ENCODE data around the gene RNF113A. TPM values are rescaled to one million over a fixed set of nuclear protein-coding genes. Genes with fewer than 3 reads are reported as not detected.
"Not testable (repeated sequence)": the region's sequence is repeated elsewhere in the genome, so short reads cannot be mapped to it uniquely, and the experiment has no call there.

Gene RNF113A
- total and polyA plus RNA-seq, 10 donors = 15.2 to 41.9 (median 21.1) TPM

- H3K27ac ChIP-seq = no peak overlapping the region
- no peak overlapping the region for H3K4me3 ChIP-seq
- H3K4me1 ChIP-seq = peaks cover 0 to 2% (median 0%) of the 10 kb centered on the region in 6 donors
- 57 to 73% (median 70%) methylated on average over 7 of the region's 7 CpGs for WGBS, 5 donors
- no peak for DNase-seq
- H3K36me3 ChIP-seq = peaks cover 0 to 28% (median 11%) of the 10 kb centered on the region in 6 donors
- no peaks in the 10 kb centered on the region for H3K27me3 ChIP-seq (replicated peaks in 1 of 7)
- intact Hi-C loops (cut with DNase I; ENCODE audit: low total_unique reads) = no loop called here
- no peaks in the 10 kb centered on the region for H3K9me3 ChIP-seq
- no peak for TF ChIP-seq CTCF (IDR thresholded peaks at IDR 0.05 in 8 of 11, conservative IDR thresholded peaks at IDR 0.05 in 3 of 11)
- TF ChIP-seq POLR2A (IDR thresholded peaks at IDR 0.05) = no peak
- no peak for TF ChIP-seq POLR2AphosphoS5 (IDR thresholded peaks at IDR 0.05)
Observed at GRCh38 chrX:119826399-119826959, 45.1 kb downstream of the RNF113A start.

DNA sequence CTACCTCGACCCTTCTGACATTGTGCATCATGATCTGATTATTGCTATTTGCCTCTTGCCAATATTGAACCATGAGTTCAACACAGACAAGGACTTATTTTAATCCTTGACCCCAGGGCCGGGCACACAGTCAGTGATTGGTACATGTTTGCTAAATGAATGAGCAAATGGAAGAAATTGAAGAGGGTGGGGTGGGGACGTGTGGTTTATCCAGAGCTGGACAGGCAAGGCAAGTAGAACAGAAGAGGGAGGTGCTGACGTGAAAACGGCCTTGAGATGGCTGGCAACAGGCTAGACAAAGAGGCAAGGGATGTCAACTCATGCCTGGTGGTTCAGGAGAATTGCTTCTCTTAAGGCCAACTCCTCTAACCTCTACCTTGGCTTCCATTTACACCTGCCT lies 47.3 kb downstream of the RNF113A start:
- H3K27ac ChIP-seq; H3K4me1 ChIP-seq; H3K36me3 ChIP-seq; DNase-seq; H3K27me3 ChIP-seq (replicated peaks in 1 of 7); H3K4me3 ChIP-seq; intact Hi-C loops (cut with DNase I; ENCODE audit: low total_unique reads); H3K9me3 ChIP-seq: not testable (repeated sequence)
- 56 to 86% (median 62%) methylated on average over 1 to 3 of the region's 5 CpGs; no CpG with 5 or more reads in 1 of the 5 donors for WGBS, 5 donors

DNA sequence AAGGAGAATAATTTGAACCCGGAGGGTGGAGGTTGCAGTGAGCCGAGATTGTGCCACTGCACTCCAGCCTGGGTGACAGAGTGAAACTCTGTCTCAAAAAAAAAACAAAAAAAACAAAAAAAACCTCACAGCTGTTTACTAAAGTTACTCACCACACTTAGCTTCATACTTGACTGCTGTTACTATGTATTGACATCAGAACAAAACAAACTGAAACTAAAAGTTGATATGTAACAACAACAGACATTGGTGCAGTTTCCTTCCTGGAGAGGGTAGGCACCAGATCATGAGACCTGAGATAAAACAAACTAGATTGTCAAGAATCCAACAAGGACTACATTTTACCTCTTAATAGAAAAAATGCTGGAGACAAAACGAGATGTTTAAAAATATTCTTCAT lies 49.8 kb downstream of the RNF113A start:
- Histone ChIP-seq H3K27ac (peak overlapping the region in 6 of 8 donors; percentile 4 to 64 (median 46)), H3K4me3 (peak overlapping the region in 1 of 8 donors; percentile 21)
- intact Hi-C loops (cut with DNase I; ENCODE audit: low total_unique reads); H3K27me3 ChIP-seq (replicated peaks in 1 of 7); H3K36me3 ChIP-seq; H3K4me1 ChIP-seq; DNase-seq; H3K9me3 ChIP-seq: not testable (repeated sequence)
- 49 to 66% (median 54%) methylated on average over 3 of the region's 3 CpGs for WGBS, 5 donors

Other genes starting within 250 kb of the RNF113A start
- 100 to 1,000 TPM in 3 of 7 donors, 10 to 100 TPM in 4; 94.7 to 139 (median 99.8) TPM for gene SEPTIN6, start 178.6 kb downstream of the RNF113A start, total RNA-seq
- 10 to 100 TPM; 45.1 to 58.2 (median 50.8) TPM for gene SEPTIN6, start 178.6 kb downstream of the RNF113A start, polyA plus RNA-seq
- 1 to 10 TPM; 5.0 to 9.5 (median 8.1) TPM for gene SOWAHD, start 113.1 kb downstream of the RNF113A start, total RNA-seq
- 10 to 100 TPM; 19.2 to 26.2 (median 19.9) TPM for gene SOWAHD, start 113.1 kb downstream of the RNF113A start, polyA plus RNA-seq
- gene RPL39, start 80.1 kb downstream of the RNF113A start, total RNA-seq = 1,000 to 10,000 TPM; 1,435 to 2,313 (median 1,812) TPM
- gene RPL39, start 80.1 kb downstream of the RNF113A start, polyA plus RNA-seq = over 10,000 TPM; 15,023 to 18,857 (median 18,305) TPM
- gene UPF3B, start 18.8 kb downstream of the RNF113A start, total RNA-seq = 10 to 100 TPM in 2 of 7 donors, 1 to 10 TPM in 5; 5.4 to 11.1 (median 9.0) TPM
- gene UPF3B, start 18.8 kb downstream of the RNF113A start, polyA plus RNA-seq = 10 to 100 TPM; 10.0 to 11.4 (median 11.0) TPM
- gene NDUFA1, start 99 bp upstream of the RNF113A start, total RNA-seq = 10 to 100 TPM; 35.3 to 82.1 (median 72.5) TPM
- 100 to 1,000 TPM; 108 to 142 (median 125) TPM for gene NDUFA1, start 99 bp upstream of the RNF113A start, polyA plus RNA-seq
- not detected for gene AKAP14, start 24.2 kb upstream of the RNF113A start, total RNA-seq
- not detected for gene AKAP14, start 24.2 kb upstream of the RNF113A start, polyA plus RNA-seq
- gene NKAP, start 72.0 kb upstream of the RNF113A start, total RNA-seq = 10 to 100 TPM in 2 of 7 donors, 1 to 10 TPM in 5; 7.6 to 10.8 (median 9.2) TPM
- 1 to 10 TPM; 6.6 to 7.2 (median 6.7) TPM for gene NKAP, start 72.0 kb upstream of the RNF113A start, polyA plus RNA-seq
- not detected for gene RHOXF2B, start 206.0 kb upstream of the RNF113A start, total RNA-seq
- not detected for gene RHOXF2B, start 206.0 kb upstream of the RNF113A start, polyA plus RNA-seq
- gene RHOXF1, start 244.2 kb upstream of the RNF113A start, total RNA-seq = under 1 TPM in 2 of 7 donors, not detected in 5; 0.66 to 0.82 TPM
- gene RHOXF1, start 244.2 kb upstream of the RNF113A start, polyA plus RNA-seq = 1 to 10 TPM in 2 of 3 donors, under 1 TPM in 1; 0.15 to 1.6 (median 1.3) TPM